ENCODE measurements around the gene DOCK11.

DNA sequence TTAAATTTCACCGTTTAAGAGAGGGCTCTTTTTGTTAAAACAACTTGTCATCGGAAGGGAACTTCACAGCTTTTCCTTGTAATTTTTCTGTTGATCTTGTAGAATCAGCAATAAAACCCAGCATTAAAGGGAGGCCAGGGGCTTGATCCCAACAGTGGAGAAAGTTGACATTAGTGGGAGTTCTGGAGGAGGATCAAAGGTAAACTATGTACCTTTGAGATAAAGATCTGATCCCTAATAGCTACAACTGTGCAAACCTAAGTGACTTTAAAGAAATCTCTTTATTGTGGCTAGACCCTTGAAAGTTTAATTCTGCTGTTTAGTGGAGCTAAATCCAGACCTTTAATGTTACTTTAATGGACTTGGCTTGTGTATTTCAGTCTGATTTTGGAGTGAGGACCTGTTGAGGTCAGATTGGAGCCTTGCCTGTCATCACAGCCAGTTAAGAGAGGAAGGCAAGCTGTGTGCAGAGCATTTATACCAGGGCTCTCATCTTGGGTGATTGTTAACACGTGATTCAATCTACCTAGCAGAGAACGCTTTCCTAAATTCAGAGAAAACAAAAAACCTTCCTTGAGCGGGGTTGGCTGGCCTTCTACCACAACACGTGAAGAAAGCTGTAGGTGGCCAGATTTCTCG, 1.7 kb downstream of the DOCK11 start:
- no peak for TF ChIP-seq EZH2 (IDR thresholded peaks at IDR 0.05; ENCODE audit: borderline replicate concordance, low read depth, low read length, severe bottlenecking)
- TF ChIP-seq, protein P1, sequence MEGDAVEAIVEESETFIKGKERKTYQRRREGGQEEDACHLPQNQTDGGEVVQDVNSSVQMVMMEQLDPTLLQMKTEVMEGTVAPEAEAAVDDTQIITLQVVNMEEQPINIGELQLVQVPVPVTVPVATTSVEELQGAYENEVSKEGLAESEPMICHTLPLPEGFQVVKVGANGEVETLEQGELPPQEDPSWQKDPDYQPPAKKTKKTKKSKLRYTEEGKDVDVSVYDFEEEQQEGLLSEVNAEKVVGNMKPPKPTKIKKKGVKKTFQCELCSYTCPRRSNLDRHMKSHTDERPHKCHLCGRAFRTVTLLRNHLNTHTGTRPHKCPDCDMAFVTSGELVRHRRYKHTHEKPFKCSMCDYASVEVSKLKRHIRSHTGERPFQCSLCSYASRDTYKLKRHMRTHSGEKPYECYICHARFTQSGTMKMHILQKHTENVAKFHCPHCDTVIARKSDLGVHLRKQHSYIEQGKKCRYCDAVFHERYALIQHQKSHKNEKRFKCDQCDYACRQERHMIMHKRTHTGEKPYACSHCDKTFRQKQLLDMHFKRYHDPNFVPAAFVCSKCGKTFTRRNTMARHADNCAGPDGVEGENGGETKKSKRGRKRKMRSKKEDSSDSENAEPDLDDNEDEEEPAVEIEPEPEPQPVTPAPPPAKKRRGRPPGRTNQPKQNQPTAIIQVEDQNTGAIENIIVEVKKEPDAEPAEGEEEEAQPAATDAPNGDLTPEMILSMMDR (IDR thresholded peaks at IDR 0.05; ENCODE audit: borderline replicate concordance, extremely low read depth, low read length, poor library complexity, severe bottlenecking), result no peak

Measured in DND-41 (cell line).